A673 (cell line): ENCODE data around the gene OR52R1.

Experiments
- CTCF ChIP-seq: fragments of 300-800, 200-600 bp; sonication (generic); conservative IDR thresholded peaks from 2 replicates; pipeline ENCODE4 v1.5.1; 2017; ENCODE audit warnings: low read depth, mild to moderate bottlenecking, antibody characterized with exemption, low read length, moderate library complexity, mixed read lengths
- EZH2 ChIP-seq: fragments of 200-600 bp; sonication (generic); IDR thresholded peaks from 2 replicates; pipeline ENCODE4 v1.6.1; 2017; ENCODE audit warnings: borderline replicate concordance, low read depth, mild to moderate bottlenecking, mixed read lengths, antibody characterized with exemption, low read length; ENCODE audit not compliant: poor library complexity, severe bottlenecking

GRCh38 chr11:4848908-4849532 is 44.8 kb upstream of the OR52R1 start, which contains the start of gene OR51S1:
- TF ChIP-seq CTCF (no peak), EZH2 (no peak)
